GM12892 (cell line): ENCODE results near the gene AHR.

Source experiments
- POLR2A ChIP-seq: IDR thresholded peaks from 2 replicates; pipeline ENCODE4 v1.6.1; 2011; ENCODE audit warnings: low read depth, low read length, control low read depth
- POLR2AphosphoS5 ChIP-seq: IDR thresholded peaks from 2 replicates; pipeline ENCODE4 v1.6.1; 2011; ENCODE audit warnings: low read depth, low read length, control low read depth

DNA sequence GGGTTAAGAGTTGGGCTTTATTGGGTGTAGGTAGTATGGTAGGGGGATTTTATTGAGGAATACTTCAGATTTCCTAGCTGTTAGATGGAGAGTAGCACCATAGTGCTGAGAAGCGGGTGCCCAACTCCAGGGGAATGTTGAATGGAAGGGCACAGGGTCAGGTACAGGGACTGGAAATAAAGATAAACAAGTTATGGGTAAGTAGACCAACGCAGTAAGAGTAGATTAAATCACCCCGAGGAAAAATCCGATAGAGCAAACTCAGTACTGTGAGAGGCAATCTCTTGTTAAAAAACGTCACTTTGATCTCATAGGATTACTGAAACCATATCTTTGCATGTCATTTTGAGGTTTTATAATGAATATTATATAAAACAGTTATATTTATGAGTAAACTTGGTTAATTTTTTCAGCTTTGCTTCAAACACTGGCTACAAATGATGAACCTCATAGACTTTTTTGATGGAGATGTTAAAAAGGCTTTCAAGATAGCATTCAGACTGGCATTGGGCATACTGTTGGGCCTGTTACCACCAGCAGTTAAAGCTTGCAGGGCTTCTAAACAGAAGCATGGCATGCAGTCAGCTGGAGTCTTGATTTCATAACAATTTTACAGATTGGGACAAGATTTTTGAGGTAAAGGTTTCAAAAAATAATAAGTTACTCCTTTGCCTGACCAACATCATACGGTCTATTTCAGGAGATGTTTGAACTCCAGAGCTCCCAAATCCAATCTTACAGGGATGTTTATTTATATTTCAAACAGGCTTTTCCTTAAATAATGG, 7.1 kb downstream of the AHR start:
- TF ChIP-seq POLR2AphosphoS5 (no peak), POLR2A (no peak)
